Cardiac muscle cell (in vitro differentiated cells and primary cell): ENCODE measurements around the gene SLC18A3. TPM values are rescaled to one million over a fixed set of nuclear protein-coding genes. Genes with fewer than 3 reads are reported as not detected.

ENCODE experiments used
- DNase-seq, 2 donors: peaks; one replicate each; pipeline versions ENCODE4 v3.0.0 to v3.0.0-alpha.2; 2010 to 2017; ENCODE audit warnings: low read depth in 1 of 2, low spot score in 1 of 2
- H3K27ac ChIP-seq: fragments of 200-600 bp; sonication (generic); 2 replicates; pipeline ENCODE4 v1.5.1; 2016
- H3K27me3 ChIP-seq: fragments of 200-600 bp; sonication (generic); 2 replicates; pipeline ENCODE4 v1.6.0; 2016; ENCODE audit warnings: control low read depth
- H3K36me3 ChIP-seq: fragments of 200-600 bp; sonication (generic); 2 replicates; pipeline ENCODE4 v1.5.1; 2016; ENCODE audit warnings: control low read depth
- H3K4me1 ChIP-seq: fragments of 200-600 bp; sonication (generic); 2 replicates; pipeline ENCODE4 v1.8.1; 2017; ENCODE audit warnings: low read depth, mild to moderate bottlenecking, mixed run types
- H3K4me3 ChIP-seq: fragments of 200-600 bp; sonication (generic); 2 replicates; pipeline ENCODE4 v1.5.1; 2016; ENCODE audit warnings: mild to moderate bottlenecking
- H3K9me3 ChIP-seq: fragments of 200-600 bp; sonication (generic); 2 replicates; pipeline ENCODE4 v1.5.1; 2017; ENCODE audit warnings: low read depth, mild to moderate bottlenecking, control low read depth
- CTCF ChIP-seq: IDR thresholded peaks from 2 replicates; pipeline ENCODE4 v1.5.1; 2012; ENCODE audit warnings: low read depth, mild to moderate bottlenecking, low read length
- polyA plus RNA-seq: library from polyadenylated mRNA; unstranded; fragments of >200 nt; fragmentation: Nextera tagmentation; extraction: Ambion mirVana; gene quantifications from 2 replicates; pipeline ENCODE4 v1.2.1, GENCODE V29; 2016
- total RNA-seq: library from RNA; depleted of rRNA; stranded (reverse); fragments of >200 nt; gene quantifications from 2 replicates; pipeline ENCODE4 v1.2.3, GENCODE V29; 2016

SLC18A3 gene
- total and polyA plus RNA-seq, 2 experiments from 2014 or later = not detected

GRCh38 chr10:49657606-49658005, 47.5 kb downstream of the SLC18A3 start:
- H3K4me3 ChIP-seq = no peak overlapping the region
- H3K27me3 ChIP-seq = peaks cover 9% of the 10 kb centered on the region
- no peaks in the 10 kb centered on the region for H3K9me3 ChIP-seq
- no peak overlapping the region for H3K27ac ChIP-seq
- TF ChIP-seq CTCF = no peak
- DNase-seq = no peak
- H3K36me3 ChIP-seq = no peaks in the 10 kb centered on the region
- H3K4me1 ChIP-seq = no peaks in the 10 kb centered on the region

GRCh38 chr10:49661140-49661856, 51.2 kb downstream of the SLC18A3 start:
- Histone ChIP-seq H3K9me3 (no peaks in the 10 kb centered on the region), H3K4me1 (no peaks in the 10 kb centered on the region), H3K27ac (no peak overlapping the region), H3K4me3 (no peak overlapping the region), H3K27me3 (peaks cover 14% of the 10 kb centered on the region), H3K36me3 (no peaks in the 10 kb centered on the region)
- TF ChIP-seq CTCF = no peak
- DNase-seq = no peak

Other genes starting within 250 kb of the SLC18A3 start
- gene DRGX, start 214.2 kb upstream of the SLC18A3 start, total RNA-seq = not detected in 2 replicates
- not detected in 2 replicates for gene DRGX, start 214.2 kb upstream of the SLC18A3 start, polyA plus RNA-seq
- 6.8 and 9.7 TPM in 2 replicates for gene ERCC6, start 71.2 kb upstream of the SLC18A3 start, total RNA-seq
- gene ERCC6, start 71.2 kb upstream of the SLC18A3 start, polyA plus RNA-seq = 5.4 and 8.2 TPM in 2 replicates
- gene CHAT, start 3.7 kb downstream of the SLC18A3 start, total RNA-seq = not detected in 2 replicates
- gene CHAT, start 3.7 kb downstream of the SLC18A3 start, polyA plus RNA-seq = not detected in 2 replicates
- 0.11 TPM in 1 of 2 replicates, not detected in the other for gene C10orf53, start 69.3 kb downstream of the SLC18A3 start, total RNA-seq
- not detected in 2 replicates for gene C10orf53, start 69.3 kb downstream of the SLC18A3 start, polyA plus RNA-seq
- 35.4 and 44.6 TPM in 2 replicates for gene OGDHL, start 152.0 kb downstream of the SLC18A3 start, total RNA-seq
- 21.4 and 25.8 TPM in 2 replicates for gene OGDHL, start 152.0 kb downstream of the SLC18A3 start, polyA plus RNA-seq